ENCODE measurements around the gene ZNF345.

The ZNF345 gene

DNA sequence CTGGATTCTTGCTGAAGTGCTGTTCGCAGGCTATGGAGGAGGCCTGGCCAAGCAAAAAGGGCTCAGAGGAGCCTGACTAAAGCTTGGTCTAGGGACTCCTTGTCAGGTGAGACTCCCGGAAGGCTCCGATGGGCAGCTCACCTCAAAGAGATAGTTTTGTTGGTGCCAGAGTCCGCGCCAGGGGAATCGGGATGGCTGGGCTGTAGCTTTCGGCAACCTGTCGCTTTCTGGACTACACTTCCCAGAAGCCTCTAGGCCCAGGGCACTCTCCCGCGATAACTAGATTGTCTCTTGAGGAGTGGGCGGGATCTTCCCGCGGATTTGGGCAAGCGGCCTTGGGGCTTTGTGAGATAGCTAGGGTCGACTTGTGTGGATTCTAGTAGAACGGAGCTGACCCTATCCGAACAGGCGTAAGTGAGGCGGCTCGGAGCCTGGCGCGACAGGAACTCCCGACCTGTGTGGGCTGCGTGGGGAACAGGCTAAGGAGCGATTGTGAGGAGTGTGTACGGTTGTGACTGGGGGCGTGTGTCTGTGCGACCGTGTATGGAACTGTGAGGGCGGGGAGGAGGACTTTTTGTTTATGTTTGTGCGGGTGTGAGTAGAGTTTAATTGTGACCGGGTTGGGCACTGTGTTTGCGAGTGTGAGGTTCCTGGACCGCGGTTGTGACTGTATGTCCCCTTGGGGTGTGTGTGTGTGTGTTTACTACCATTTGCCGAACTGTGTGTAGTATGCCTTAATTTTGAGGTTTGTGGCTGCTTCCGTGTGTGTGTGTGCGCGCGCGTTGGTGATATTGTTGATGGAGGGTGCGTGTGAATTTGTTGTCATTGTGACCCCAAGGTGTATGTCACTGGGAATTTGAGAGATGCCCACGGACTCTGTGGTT lies at the start of gene ZNF345:
Gene ZNF345, plus strand, starts transcription at position 318 of the 884 bp plus-strand sequence. CDS start 25,955 bp downstream, outside the sequence.
- peak; percentile 90 to 93 for DNase-seq

DNA sequence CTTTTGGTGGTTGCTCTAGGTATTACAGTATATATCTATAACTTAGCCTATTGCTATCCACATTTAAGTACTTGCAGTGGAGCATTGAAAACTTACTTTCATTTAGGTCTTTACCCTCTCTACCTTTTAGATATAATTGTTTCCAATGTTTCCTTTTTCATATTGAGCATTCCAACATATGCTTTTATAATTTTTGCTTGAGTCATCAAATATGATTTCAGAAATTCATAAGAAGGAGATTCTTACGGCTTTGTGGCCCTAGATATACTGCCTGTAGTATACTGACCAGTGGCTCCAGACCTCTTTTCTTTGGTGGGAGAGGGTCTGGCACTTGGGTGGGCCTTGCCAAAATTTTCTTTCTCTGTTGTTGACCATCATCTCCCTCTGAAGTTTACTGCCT lies 45.3 kb upstream of the ZNF345 start:
- DNase-seq: no peak

DNA sequence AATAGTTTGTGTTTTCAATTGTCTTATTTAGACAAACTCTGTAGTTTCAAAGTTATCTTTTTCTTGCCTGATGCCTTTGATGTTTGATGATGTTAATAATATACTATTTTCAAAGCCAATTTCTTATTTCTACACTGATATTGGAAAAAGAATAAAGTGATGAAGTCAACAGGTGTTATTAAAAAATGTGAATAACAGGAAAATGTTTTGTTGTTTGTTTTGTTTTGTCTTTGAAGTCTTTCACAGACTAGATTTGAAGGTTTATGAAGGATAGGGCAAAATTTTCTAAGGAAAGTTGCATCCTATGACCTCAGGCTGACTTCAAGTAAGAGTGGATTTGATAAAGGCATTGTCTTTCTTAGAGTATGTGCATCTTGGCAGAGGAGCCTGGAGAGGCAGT lies 43.6 kb upstream of the ZNF345 start:
- no peak for DNase-seq

DNA sequence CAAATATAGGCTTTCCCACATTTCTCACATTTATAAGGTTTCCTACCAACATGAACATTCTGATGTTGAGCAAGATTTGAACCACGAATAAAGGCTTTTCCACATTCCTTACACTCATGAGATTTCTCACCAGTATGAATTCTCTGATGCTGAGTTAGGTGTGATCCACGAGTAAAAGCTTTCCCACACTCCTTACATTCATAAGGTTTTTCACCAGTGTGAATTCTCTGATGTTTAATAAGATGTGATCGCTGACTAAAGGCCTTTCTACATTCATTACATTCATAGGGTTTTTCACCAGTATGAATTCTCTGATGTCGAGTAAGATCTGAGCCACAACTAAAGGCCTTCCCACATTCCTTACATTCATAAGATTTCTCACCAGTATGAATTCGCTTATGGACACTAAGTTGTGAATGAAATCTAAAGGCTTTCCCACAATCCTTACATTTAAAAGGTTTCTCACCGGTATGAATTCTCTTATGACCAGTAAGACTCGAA lies 31.5 kb upstream of the ZNF345 start:
- no peak for DNase-seq

DNA sequence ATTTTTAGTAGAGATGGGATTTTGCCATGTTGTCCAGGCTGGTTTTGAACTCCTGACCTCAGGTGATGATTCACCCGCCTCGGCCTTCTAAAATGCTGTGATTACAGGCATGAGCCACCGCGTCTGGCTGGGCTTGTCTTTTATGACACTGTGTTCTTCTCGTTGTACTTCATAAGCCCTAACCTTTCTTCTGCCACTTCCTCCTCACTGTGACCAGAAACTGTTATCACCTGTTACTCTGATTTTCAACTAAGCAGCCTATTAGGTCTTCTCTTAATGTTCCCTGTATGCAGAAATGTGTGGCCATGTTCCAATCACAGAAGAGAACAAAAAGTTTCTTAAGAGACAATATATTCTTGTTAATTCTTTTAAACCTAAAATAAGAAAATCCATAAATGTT lies 28.9 kb upstream of the ZNF345 start:
- no peak for DNase-seq

DNA sequence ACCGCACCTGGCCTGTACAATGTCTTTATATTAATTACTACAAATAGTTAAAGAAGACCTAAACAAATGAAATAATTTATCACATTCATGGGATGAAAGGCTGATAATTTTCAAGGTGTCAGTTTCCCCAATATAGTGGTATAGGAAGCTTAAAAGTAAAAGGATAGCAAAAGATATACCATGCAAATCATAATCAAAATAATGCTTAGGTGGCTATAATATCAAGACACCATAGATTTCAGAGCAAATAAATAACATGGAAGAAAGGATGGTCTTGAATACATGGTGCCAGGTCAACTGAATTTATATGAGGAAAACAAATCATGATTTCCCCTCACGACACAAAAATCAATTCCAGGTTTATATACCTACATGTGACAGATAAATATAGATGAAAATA lies 17.2 kb upstream of the ZNF345 start:
- DNase-seq: no peak

DNA sequence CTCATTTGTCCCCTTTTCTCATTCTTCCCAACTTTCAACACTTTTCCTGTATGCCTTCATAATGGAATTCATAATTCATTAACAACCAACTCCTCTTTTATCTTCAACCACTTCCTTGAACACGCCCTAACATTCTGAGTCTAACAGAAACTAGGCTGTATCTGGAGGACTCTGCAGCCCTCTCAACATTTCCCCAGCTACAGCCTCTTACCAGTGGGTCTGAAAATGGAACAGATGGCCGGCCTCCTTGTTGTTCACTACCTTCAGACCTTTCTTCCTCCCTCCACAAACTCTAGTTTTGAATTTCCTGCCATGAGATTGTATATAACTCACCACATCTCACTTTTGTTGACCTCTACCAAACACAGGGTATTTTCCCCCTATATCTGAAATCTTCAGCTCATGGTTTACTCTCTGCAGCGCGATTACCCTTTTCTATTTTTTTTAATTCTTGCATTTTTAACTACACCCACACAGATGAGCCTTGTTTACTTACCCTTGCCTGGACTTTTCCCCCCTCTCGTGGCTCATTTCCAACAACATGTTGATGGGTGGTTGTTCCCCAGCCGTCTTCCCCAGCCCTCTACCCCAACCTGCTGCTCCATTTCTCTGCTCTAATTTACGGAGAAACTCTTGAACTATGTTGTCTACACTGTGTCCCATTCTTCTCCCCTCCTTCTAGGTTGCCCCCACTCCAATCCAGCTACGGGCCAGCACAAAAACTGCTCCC lies 13.3 kb upstream of the ZNF345 start:
- no peak for DNase-seq

DNA sequence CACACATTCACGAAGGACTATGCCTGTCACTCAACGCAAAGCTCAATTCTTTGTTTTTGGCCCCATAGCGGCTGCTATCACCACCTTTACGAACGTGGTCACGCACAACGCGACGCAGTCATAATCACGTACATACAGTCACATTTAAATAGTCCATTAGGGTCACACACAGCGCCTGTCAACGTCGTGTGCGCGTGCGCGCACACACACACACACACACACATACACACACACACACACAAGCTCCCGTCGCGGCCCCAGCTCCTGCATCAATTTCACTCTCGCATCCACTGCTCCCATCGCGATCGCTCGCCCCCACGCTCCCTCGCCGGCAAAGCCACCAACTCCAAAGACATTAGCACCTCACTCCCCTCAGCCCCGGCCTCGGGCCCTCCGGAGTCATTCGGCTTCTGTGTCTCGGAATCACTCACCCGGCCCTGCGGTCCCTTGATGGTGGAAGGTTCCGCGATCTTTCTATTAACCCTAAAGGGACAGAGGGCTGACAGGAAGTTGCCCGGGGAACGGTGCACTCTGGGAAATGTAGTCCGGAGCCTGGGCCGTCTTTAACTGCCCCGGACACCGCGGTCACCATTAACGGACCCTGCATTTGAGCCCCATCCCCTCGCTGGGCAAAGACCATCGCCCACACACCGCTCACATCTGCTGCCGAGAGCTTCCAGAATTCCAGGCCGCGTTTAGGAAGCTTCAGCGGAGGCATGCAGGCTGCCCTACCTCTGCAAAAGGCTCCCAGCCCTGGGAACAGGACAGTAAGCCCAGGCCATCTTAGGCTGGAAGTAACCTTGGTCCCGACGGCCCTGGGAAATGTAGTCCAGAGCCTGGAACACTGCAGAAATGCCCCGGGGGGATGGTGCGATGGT lies 12.5 kb upstream of the ZNF345 start, which contains the start of gene ZNF790:
Gene ZNF790, minus strand, starts transcription at position 482 of the 878 bp plus-strand sequence. CDS start 12,768 bp downstream, outside the sequence.
- DNase-seq: peak; percentile 81 to 84

DNA sequence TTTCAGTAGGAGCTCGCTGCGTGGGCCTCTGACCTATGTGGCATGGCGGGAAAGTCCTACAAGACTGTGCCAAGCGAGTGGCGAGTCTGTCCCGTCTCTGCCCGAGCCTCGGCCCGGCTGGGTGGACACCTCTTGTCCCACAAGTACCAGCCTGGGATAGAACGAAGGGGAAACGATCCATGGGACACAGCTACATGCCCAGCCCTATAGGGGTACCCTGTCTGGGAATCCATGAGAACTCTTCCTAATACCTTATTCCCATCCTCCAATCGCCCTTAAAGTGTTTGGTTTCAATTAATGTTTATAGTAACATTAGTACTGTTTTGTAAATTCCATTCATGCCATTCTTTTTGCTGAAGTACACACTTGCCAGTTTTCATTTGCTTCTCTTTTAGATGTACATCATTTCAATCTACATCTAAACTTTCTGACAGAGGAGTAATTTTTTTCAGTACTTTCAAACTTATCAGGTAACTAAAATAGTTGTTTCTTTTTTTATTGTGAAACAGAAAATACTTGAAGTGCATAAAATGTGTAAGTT lies 11.8 kb upstream of the ZNF345 start:
- no peak for DNase-seq

DNA sequence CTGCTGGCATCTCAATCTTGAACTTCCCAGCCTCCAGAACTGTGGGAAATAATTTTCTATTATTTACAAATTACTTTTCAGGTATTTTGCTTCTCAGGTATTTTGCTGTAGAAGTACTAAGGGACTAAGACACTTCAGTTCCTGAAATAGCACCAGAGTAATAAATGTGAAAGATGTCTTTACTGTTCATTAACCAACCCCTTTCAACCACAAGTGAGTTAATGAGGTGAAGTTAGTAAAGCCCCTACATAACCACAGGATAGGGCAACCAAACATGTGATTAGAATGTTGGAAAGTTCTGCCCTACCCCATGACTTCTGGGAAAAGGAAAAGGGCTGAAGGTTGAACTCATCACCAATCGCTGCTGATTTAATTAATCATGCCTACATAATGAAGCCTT lies 2.7 kb upstream of the ZNF345 start:
- DNase-seq: no peak

DNA sequence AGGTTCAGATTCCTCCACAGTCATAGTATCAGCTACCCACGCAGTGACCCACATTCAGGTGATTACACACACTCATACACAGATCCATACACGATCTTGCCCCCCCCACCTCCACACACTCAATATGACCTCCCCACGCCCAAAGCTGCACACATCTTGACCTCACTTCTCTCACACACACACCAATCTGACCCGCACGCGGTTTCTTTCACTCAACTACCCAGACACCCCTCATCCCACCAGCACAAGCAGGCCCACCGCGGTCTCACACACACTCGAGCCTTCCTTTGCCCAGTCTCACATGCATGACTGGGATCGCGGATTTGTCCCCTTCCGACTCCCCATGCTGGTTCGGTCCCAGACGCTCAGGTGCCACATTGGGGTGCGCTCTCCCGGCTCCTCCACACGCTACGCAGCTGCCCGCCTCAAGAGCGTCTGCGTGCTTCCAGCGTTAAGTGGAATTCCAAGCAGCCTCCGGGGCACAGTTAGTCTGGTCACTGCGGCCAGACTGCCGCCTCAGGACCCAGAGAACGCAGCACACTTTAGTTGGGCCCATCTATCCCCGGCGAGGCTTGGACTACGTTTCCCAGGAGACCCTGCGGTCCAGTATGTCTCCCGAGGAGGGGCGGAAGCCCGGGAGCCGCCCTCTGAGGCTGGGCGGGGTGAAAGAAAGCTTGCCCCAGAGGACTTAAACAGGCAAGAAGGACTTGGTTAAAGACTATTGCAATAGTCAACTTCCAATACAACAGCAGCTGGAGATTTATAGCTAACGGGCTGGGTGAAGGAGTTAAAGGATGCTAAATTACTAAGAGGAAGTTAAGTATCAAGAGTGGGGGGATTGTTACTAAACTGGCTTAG lies 746 bp upstream of the ZNF345 start:
- DNase-seq: peak; percentile 88 to 93

DNA sequence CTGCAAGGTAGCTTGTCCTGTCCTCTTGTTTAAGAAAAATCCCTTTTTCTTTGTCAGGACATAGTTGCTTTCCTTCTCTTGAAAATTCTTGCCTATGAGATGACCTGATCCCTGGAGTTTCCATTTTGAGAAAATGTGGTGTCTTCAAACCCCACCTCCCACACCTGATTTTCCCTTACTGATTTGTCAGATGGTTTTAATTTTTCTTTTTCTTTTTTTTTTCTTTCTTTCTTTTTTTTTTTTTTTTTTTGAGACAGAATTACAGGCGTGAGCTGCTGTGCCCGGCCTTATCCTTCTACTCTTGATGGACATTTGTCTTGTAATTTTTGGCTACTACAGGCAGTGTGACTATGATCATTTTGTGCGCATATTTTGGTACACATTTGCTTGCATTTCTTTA lies 1.2 kb downstream of the ZNF345 start:
- no peak for DNase-seq

DNA sequence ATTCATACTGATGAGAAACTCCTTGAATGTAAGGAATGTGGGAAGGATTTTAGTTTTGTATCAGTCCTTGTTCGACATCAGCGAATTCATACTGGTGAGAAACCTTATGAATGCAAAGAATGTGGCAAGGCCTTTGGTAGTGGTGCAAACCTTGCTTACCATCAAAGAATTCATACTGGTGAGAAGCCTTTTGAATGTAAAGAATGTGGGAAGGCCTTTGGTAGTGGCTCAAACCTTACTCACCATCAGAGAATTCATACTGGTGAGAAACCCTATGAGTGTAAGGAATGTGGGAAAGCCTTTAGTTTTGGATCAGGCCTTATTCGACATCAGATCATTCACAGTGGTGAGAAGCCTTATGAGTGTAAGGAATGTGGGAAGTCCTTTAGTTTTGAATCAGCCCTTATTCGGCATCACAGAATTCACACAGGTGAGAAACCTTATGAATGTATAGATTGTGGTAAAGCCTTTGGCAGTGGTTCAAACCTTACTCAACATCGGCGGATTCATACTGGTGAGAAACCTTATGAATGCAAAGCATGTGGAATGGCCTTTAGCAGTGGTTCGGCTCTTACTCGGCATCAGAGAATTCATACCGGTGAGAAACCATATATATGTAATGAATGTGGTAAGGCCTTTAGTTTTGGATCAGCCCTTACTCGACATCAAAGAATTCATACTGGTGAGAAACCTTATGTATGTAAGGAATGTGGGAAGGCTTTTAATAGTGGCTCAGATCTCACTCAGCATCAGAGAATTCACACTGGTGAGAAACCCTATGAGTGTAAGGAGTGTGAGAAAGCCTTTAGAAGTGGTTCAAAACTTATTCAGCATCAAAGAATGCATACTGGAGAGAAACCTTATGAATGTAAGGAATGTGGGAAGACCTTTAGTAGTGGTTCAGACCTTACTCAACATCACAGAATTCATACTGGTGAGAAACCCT lies 26.6 kb downstream of the ZNF345 start:
- DNase-seq: no peak

DNA sequence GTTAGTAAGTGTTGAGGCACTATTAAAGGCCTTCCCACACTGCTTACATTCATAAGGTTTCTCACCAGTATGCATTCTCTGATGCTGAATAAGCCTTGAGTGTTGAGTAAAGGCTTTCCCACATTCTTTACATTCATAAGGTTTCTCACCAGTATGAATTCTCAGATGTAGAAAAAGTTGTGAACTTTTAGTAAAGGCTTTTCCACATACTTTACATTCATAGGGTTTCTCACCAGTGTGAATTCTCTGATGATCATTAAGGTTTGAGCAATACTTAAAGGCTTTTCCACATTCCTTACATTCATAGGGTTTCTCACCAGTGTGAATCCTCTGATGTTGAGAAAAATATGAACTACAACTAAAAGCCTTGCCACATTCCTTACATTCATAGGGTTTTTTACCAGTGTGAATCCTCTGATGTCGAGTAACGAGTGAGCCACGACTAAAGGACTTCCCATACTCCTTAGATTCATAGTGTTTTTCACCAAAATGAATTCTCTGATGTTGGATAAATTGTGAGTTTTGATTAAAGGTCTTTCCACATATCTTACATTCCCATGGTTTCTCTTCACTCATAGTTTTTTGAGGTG lies 41.2 kb downstream of the ZNF345 start:
- no peak for DNase-seq

DNA sequence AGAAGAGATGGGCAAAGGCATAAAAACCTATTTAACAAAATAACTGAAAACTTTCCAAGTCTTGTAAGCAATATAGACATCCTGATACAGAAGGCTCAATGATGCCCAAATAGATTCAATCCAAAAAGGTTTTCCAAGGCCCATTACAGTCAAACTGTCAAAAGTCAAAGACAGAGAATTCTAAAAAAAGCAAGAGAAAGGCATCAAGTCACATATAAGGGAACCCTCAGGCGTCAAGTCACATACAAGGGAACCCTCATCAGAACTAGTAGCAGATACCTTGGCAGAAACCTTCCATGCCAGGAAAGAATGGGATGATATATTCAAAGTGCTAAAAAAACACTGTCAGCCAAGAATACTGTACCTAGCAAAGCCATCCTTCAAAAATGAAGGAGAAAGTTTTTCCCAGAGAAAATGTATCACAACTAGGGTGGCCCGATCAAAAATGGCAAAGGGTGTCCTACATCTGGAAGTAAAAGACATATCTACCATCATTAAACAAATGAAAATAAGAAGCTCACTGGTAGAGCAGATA lies 44.2 kb downstream of the ZNF345 start:
- DNase-seq: no peak

DNA sequence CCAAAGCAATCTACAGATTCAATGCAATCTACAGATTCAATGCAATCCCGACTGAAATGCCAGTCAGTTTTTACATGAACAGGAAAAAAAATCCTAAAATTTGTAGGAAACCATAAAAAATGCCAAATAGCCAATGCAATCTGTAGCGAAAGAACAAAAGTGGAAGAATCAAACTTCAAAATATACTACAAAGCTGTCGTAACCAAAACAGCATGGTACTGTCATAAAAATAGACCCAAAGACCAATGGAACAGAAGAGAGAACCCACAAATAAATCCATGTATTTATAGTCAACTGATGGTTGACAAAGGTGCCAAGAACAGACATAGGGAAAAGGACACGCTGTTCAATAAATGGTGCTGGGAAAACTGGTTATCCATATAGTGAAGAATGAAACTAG lies 47.7 kb downstream of the ZNF345 start:
- DNase-seq: no peak

DNA sequence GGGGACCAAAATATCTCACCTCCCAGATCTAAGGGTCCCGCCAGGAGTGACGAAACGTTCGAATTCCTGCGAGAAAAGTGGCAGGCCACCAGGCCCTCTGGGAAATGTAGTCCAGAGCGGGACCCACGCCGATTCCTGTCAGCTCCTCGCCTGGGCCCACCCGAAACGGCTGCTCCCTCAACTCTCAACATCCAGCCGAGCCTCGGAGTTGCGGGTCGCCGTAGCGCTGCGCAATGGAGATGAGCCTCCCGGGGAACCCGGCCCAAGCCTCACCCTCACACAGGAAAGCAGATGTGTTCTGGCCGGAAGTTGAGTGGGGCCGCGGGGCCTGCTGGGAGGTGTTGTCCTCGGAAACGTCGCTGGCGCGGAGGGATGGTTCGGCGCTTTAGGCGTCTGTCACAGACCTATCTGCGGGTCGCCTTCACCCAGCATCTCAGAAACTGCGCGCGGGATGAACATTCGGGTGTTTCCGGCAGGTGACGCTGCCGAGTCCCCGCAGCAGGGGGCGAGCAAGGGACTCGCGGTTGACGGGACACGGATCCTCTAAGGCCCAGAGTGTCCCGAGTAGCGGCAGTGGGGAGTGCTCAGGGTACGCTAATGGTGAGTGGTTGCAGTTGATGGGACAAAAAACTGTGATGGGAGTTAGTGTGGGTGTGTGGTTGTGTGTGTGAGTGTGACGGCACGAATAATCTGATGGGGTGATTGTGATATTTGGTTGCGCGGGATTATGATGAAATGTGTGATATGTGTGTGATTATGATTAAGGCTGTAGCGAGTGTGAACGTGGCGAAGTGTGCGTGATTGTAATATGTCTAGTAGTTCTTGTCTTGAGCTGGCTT lies 65.5 kb downstream of the ZNF345 start, which contains the start of the genes ZNF568 and ZNF829:
Gene ZNF568, plus strand, starts transcription at position 341 of the 839 bp plus-strand sequence. CDS start 6,439 bp downstream, outside the sequence.
Gene ZNF829, minus strand, starts transcription at position 300 of the 839 bp plus-strand sequence. CDS start 1,124 bp downstream, outside the sequence.
- peak; percentile 78 to 83 for DNase-seq

DNA sequence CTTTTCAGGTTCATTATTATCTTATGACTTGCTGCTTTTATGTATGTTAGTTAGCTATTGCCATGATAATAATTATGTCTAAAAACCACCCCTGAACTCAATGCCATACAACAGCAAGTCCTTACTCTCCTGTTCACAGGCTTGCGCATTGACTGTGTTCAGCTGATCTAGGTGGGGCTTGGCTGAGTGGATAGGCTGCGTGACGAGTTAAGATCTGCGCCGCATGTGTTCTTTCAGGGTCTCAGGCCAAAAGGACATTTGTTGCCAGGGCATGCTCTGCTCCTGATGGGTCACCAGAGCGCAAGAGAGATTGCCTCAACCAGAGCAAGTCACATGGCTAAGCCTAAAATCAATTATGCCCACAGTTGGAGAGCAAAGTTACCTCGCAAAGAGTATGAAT lies 66.3 kb downstream of the ZNF345 start:
- no peak for DNase-seq
